ENCODE measurements around the gene ZNF778.

DNA sequence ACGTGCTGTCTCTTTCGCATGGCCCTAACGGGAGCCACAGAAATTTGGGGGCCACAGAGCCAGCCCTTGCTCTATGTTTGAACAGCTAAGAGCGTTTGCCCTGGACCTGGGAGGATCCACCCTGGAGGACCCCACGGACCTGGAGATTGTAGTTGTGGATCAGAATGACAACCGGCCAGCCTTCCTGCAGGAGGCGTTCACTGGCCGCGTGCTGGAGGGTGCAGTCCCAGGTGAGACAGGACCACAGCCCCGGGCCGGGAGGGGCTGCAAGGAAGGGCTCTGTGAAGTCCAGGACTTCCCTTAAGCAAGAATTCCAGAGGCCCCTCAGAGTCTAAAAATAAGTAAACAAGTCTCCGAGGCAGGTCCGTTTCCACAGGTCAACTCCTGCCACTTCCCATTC is 34.0 kb upstream of the ZNF778 start:
- TF ChIP-seq, protein P1, sequence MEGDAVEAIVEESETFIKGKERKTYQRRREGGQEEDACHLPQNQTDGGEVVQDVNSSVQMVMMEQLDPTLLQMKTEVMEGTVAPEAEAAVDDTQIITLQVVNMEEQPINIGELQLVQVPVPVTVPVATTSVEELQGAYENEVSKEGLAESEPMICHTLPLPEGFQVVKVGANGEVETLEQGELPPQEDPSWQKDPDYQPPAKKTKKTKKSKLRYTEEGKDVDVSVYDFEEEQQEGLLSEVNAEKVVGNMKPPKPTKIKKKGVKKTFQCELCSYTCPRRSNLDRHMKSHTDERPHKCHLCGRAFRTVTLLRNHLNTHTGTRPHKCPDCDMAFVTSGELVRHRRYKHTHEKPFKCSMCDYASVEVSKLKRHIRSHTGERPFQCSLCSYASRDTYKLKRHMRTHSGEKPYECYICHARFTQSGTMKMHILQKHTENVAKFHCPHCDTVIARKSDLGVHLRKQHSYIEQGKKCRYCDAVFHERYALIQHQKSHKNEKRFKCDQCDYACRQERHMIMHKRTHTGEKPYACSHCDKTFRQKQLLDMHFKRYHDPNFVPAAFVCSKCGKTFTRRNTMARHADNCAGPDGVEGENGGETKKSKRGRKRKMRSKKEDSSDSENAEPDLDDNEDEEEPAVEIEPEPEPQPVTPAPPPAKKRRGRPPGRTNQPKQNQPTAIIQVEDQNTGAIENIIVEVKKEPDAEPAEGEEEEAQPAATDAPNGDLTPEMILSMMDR (IDR thresholded peaks at IDR 0.05): no peak
- TF ChIP-seq POLR2A (IDR thresholded peaks at IDR 0.05): no peak

Data from uterus (tissue), 2 donors.